HuH-7 (cell line): ENCODE measurements around the gene HOXD10.

Experiments
- DNase-seq: peaks from one replicate; pipeline ENCODE4 v3.0.0; 2011; ENCODE audit warnings: low spot score

HOXD10 gene

DNA sequence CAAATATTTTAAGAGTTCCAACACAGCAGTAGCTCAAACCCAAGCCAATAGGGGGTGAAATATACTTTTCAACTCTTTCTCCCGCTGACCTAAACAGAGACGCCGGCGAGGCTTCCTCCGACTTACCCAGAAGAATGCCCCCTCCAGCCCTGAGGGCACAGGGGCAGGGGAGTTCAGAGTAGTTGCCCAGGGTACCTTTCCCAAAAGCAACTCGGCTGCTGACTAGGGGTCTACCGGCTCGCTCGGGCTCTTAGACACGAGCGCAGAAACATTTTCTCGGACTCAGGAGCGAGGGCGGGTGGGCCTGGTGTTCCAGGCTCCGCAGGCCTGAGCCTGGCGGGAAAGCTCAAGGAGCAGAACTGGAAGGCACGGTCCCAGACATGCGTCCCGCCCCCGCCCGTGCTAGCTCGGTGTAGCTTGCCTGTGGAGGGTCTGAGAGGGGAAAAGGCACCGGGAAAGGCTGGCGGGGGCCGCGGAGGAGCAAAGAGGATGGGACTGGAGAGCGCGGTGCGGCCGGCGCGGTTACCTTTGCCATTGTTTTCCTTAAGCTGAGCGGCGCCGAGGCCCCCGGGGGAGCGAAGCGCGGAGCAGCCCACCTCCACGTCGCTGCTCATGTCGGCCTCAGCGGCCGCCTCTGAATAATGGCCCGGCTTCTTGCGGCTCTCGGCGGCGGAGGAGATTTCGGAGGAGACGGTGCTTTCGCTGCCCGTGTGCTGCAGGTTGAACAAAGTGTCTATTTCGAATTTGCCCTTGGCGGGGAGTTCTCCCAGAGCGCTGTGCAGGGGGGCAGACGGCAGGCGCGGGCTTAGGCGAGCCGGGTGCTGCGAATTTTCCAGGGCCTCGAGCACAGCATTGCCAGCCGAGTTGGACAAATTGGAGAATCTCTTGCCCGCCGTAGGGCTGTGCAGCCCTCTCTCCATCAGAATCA is 33.5 kb upstream of the HOXD10 start:
- no peak for DNase-seq

DNA sequence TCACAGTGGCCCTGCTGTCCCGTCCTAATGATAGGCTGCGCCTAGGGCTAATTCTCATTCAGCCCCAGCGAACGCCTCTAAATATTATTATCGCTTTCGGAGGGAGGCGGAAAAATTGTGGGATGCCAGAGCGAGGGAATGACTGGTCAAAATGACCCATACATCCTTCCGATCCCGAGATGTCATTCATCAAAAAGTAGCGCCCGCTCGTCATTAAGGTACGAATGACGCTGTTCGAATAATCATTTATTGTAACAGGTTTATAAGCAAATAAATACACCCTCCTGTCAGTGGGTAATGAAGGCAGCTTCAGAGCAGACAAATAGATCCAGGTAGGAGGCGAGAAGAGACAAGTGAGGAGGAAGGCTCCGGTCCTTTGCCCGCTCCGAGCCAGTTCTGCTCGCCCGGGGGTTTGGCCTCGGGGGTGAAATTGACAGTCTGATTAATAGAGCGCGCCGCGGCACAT is 32.7 kb upstream of the HOXD10 start, which contains the start of gene EVX2:
Gene EVX2 (minus strand): TSS at position 167 of the 466 bp plus-strand sequence. CDS start 186 bp downstream, outside the sequence.
- DNase-seq, result no peak

DNA sequence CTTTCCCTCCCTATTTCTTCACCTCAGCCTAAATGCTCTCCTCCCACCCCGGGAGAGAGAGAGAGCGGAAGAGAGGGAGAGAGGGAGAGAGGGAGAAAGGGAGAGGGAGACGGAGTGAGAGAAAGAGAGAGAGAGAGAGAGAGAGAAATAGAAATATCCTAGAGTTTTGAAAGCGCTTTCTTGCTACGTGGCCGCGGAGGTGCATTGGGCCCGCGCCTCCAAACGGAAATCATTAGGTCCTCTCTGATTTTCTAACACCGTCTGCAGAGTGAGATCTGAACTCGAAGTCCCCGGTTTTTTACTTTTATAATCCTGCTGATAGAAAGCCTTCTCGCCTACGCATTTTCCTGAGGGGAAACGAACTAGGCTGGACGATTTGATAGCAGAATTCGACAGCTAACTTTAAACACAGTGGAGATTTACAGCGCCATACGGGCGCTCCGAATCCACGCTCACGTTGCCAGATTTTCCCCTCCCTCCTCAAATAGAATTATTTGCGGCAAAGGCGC is 31.9 kb upstream of the HOXD10 start:
- no peak for DNase-seq

DNA sequence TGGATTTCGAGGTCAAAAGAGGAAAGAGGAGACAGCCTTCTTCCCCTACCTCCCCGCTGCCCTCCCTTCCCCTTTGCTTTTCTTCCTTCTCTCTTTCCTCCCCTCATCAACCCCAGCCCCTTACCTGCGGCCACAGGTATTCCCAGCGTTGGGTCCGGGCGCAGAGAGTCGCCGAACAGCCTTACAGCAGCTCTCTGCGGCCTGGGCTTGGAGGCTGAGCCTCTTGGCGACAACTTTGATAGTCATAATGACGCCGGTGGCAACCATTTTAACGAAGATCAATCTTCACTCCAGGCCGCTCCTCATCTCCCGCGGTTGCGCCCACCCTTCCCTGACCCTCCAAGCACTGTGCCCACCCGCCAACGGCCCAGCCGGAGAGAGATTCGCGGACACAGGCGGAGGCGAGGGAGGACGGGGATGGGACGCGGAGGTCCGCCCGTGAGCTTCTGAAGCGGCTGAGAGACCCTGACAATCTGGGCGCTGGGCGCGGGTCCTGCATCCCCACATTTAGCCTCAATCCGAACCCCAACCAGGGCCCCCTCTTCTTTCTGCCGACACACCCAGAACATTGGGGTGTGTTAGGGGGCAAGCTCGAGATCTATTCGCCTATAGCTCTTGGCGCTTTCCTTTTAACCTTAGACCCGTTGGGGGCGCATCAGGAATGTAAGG is 31.3 kb upstream of the HOXD10 start:
- DNase-seq, result no peak

DNA sequence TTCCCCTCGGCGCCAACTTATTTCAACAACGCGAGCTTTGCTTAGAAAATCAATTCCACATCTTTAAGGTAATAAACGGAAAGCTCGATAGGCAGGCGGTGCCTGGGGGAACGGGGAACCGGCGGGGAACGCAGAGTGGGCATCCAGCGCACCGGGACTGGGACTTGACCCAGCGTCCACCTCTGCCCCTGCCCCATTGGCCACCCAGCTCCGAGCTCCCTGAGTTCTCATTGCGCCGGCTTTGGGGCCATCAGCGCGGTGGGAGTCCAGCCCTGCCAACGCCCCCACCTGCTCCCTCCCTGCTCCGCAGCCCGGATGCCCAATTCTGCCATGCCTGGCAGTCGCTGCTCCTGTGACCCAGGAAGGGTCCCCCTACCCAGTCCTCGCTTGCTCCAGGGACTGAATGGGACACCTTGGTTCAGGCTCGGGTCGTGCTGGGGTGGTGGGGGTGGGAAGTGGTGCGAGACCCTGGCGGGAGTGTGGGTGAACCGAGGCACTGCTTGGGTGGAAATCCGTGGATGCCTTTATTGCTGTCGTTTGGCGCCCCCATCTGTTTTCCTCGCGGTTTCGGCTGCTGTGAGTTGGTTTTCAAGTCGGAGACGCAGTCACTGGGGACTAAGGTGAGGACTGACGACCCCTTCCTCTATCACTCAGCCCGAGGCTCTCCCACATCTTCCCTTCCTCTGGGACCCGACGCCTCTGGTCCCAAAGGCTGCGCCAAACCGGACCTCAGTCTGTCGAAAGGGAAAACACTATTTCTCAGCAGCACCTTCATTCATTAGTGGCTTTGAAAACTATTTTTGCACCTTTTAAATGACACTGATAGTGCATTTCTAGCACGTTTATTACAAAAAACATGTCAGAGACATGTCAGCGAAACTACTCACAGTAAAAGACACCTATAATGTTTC is 30.5 kb upstream of the HOXD10 start:
- peak; percentile 89 for DNase-seq

DNA sequence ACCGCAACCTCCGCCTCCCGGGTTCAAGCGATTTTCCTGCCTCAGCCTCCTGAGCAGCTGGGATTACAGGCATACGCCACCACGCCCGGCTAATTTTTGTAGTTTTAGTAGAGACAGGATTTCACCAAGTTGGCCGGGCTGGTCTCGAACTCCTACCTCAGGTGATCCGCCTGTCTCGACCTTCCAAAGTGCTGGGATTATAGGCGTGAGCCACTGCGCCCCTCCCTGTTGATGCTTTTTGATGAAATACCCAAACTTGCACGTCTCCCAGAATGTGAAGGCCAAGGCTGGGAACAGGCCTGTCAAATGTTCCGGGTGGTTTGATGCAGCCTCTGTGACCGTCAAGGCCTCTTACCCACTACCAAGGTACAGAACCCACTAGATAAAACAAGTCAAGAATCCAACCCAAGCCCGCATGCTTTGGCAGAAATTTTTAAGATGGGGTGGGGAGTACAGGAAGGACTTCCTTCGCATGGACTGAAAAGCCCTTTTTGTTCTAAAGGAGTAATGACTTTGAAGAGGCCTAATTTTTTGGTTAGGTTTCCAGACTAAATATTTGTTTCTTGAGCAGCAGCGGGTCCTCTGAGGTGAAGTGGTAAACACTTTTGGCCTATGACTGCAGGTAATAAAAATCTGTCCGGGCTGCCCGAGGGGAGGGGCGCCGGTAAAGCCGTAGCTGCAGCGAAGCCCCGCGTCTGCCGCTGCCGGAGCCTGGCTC is 29.1 kb upstream of the HOXD10 start:
- DNase-seq, result no peak

DNA sequence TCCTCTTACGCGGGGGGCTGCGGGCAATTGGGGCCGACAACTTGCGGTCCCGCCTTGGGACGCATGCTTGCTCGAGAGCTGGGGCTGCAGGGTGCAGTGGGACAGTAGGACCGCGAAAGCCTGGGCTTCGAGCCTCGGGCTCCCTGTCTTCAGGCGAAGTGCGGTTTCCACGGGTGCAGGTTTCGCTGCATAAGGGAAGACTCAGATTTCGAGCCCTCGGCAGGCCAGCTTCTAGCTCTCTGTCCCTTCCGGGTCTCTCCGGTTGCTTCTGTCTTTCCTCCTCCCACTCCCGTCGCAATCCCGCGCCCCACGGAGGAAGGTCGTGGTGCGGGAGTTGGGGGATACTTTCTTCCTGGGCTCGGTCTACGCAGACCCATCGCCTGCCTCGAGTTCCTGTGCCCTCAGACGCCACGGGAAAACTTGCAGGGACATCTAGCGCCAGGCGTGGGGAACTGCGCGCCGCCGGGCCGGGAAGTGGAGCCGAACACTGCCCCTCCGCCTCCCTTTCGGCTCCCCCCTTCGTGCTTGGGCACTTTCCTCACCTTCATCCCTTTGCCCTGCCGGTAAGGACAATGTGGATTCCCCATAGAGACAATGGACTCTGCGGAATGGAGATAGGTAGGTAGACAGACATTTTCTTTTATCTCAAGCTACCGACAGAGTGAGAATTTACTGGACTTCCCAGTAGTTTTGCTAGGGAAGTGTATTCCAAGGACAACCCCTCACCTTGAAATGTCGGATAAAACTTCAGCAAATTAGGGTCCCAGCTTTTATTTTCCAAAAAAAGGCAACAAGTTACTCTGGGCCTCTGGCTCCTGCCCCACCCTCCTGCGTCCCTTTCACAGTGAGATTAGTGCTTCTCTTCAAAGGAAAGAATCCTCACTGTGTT is 28.3 kb upstream of the HOXD10 start:
- DNase-seq, result peak; percentile 96

DNA sequence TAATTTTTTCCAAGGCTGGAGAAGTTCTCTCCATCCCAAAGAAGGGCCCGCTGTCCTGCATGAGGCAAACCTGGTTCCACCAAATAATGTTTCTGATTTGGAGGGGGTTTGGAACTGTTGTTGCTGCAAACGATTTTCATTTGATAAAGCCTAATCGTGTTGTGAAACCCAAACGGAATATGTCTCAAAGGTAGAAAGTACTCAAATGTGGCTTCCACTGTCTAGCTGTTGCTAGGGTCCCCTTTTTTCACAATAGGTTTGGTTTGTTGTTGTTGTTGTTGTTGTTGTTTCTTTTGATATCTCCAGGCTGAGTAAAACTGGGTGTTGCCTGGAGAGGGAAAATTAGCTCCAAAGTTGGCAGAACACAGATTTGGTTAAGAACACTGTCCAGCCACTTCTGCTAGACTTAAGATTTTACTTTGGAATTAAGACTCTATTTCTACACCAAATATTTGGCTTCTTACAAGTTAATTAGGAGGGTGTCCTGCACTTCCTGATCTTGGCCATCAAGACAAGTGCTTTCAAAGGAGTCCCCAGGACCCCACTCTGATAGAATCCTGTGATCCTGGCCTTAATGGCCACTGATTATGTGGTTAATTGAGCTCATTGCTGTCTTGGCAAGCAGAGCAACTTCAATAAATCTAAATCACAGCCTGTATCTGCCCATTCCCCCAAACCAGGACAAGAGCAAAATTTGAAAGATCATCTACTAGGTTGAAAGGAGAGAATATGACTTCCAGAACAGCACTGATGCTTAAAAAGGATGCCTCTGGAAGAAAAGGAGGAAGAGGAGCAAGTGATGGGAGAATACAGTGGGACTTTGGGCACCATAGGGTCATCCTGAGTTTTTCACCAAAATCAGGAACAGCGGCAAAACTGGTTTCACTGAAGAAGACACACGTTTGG is 27.4 kb upstream of the HOXD10 start:
- DNase-seq, result no peak

DNA sequence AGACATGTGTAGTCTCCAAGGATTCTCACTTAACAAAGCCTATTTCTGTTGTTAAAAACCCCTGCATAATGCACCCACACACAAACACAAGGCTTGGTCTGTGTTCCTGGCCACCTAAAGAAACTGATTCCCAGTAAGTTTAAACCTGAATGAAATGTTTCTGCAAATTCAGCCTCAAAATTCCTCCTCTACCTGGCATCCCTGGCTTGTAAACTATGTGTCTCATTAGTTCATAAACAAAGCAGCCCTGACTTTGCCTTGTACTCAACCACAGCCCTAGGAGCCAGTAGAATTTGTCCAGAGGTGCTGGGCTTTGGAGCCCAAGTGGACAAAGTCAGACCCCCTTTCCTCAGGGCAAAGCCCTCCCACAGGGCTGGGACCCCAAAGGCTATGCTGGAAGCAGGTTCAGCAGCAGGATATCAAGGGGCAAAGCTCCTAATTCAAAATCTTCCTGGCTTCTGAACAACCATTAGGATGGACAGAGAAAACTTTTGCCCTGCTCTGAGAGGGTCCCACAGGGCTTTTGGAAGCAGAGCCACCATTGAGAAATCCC is 26.7 kb upstream of the HOXD10 start:
- DNase-seq, result no peak

DNA sequence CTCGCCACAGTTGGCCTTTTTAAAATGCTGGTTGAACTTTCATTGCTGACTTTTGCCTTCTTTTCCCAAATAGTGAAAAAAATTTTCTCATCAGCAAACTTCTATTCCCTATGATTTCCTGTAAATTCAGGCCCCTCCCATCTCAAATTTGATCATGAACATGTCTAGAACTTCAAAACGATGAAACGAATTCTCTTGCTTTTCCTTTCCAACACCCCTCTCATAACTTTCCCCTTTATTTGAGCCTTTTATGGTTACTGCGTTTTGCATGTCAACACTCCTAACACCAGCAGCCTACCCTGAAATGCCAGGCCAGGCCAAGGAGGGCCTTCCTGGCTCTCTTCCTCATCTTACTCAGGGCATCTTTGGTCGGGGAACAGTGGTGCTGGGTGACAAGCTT is 25.7 kb upstream of the HOXD10 start:
- no peak for DNase-seq

DNA sequence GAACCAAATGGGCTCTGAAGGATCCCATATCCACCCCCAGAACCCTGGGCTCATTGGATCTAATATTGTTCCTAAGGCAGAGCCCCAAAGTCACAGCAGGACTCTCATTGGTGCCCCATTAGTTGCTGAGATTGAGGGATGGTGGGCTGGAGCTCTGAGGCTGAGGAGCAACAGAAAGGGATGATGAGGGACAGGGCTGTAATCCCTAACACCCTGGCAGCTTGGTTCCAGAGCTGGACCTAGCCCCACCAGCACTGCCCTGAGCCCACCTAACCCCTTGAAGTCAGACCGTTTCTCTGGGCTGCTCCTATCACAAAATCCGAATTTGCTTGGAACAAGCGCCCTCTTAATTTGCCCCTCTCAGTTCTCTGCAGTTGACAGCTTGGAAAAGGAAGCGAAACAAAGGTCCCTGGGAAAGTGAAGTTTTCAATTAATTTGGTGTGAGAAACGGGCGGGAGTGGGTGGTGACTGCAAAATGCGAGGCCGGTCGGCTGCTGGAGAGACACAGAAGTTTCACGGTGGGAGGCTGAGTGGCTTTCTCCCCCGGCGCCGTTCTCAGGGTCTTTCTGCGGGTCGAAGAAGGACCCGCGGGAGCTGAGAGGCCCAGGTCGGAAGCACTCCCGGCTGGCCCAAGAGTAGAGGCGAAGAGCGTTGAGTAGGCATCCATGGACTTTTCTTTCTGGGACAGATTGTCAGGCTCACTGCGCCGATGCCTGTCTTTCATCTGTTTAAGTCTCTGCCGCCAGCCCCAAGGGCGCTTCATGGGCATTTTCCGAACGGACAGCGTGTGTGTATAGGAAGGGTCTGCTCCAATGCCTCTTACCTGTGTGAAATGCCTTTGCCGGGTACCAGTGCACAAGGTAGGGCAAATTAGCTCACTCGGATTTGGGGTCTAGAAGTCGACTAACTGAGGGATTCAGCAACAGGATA is 25.0 kb upstream of the HOXD10 start:
- no peak for DNase-seq

DNA sequence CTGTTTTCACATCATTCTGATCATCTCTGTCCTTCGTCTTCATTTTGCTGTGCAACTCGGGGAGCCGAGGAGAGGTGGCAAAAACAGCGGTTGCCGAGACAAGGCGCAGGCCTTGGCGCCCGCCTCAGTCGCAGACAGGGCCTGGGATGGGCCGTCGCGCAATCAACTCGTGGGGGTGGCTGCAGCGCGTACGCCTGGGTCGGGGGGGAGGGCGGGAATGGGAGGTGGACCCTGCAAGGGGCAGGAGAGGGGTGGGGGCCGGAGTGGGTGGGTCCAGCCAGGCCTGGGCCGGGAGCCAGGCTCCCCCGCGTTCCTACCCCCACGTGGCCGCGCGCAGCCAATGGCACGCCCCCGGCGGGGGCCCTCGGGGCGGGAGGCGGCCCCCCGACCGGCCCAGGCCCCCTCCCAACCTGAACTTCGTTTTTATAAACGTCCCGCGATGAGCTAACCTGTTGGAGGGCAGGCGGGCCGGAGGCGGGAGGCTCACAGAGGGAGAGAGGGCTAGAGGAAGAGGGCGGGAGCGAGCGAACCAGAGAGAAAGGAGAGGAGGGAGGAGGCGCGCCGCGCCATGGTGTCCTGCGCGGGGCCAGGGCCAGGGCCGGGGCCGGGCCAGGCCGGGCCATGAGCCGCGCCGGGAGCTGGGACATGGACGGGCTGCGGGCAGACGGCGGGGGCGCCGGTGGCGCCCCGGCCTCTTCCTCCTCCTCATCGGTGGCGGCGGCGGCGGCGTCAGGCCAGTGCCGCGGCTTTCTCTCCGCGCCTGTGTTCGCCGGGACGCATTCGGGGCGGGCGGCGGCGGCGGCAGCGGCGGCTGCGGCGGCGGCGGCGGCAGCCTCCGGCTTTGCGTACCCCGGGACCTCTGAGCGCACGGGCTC is 24.1 kb upstream of the HOXD10 start, which contains the start of gene HOXD13:
Gene HOXD13 (plus strand): TSS at position 452 of the 875 bp plus-strand sequence. CDS start 170 bp downstream, at position 622.
- DNase-seq, result no peak

DNA sequence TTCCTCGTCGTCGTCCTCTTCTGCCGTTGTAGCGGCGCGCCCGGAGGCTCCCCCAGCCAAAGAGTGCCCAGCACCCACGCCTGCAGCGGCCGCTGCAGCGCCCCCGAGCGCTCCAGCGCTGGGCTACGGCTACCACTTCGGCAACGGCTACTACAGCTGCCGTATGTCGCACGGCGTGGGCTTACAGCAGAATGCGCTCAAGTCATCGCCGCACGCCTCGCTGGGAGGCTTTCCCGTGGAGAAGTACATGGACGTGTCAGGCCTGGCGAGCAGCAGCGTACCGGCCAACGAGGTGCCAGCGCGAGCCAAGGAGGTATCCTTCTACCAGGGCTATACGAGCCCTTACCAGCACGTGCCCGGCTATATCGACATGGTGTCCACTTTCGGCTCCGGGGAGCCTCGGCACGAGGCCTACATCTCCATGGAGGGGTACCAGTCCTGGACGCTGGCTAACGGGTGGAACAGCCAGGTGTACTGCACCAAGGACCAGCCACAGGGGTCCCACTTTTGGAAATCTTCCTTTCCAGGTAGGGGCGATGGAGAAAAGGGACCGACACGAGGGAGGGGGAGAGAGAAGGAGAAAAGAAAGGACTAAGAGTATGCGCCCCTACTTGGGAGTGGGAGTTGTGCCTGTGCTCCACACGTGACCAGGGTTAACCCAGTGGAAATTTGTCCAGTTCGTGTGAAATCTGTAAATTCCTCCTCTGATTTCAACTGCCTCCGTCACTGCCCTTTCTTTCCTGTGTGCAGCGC is 23.3 kb upstream of the HOXD10 start:
- DNase-seq, result peak; percentile 62

DNA sequence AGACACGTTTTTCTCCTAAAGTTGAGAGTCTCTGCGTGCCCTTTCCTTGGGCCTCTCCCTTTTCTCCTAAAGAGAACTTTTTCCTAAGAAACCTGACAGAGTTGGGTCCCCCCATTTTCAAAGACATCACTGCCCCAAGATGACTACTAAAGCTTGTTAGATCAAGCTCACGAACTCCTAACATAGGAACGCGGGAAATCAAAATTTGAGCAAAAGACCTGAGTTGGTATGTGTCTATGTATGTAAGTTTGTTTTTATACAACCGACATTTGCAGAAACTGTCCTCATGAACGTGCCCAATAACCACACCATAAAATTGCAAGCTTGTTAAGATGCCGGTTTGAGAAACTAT is 22.7 kb upstream of the HOXD10 start:
- no peak for DNase-seq

DNA sequence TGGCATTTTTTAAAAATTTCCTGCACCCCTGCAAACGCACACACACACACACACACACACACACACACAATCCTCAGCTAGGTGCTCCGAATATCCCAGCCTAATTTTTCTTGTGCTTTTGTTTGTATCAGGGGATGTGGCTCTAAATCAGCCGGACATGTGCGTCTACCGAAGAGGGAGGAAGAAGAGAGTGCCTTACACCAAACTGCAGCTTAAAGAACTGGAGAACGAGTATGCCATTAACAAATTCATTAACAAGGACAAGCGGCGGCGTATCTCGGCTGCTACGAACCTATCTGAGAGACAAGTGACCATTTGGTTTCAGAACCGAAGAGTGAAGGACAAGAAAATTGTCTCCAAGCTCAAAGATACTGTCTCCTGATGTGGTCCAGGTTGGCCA is 22.2 kb upstream of the HOXD10 start:
- no peak for DNase-seq

DNA sequence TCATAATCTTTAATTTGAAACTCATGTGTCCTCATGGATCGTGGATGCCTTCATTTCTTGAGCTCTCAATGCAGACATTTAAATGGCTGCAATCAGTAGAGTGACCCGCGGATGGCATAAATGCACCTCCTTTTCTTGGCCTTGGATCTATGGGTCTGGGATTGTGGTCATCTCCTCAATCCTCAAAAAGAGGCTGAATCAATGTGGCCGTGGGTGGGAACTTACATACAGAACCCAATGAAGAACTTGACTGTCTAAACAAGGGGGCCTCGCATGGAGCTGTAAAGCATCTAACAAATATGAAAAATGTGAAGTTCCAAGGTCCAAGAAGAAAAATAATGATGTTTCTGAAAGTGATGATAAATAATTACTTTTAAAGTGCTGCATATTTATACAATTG is 21.2 kb upstream of the HOXD10 start:
- DNase-seq, result no peak
